Breast epithelium (tissue), 3 donors: ENCODE results near the gene FEN1.

ENCODE experiments used
- POLR2AphosphoS5 ChIP-seq, 3 donors: sonication (generic); formaldehyde crosslinking; IDR thresholded peaks; one replicate each; pipeline ENCODE4 v1.6.1; 2017; ENCODE audit warnings: antibody characterized with exemption in 3 of 3
- TF ChIP-seq, protein P1 (sequence below), 3 donors: fragments of 450-650 bp; IDR thresholded peaks; one replicate each; pipeline ENCODE4 v1.5.1; 2016 to 2017; ENCODE audit warnings: antibody characterized with exemption in 3 of 3, mild to moderate bottlenecking in 3 of 3, moderate library complexity in 3 of 3

DNA sequence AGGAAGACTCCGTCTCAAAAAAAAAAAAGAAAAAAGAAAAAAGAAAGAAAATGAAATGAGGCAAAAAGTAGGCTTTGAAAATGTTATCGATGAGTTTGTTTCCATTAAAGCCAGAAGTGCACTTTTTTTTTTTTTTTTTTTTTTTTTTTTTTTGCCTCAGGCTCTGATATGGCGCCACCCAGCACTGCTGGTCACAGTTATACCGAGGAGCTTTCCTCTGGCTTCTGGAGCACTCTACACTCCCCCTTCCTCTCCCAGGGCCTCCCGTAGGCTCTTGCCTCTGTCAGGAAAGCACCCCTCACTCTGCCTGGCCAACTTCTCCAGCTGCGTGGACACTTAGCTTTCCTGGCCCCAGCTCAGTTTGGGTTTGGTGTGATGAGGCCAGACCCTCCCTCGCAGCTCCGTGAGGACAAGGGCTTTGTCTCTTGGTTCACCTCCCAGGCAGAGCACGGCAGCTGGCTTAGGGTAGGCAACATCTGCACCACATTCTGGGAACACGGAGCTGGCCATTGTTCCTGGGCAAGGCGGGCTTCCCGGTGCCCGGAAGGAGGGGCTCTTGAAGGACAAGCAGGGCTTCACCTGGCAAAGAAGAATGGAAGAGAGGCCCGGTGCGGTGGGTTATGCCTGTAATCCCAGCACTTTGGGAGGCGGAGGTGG is 52.3 kb downstream of the FEN1 start:
- no peak for TF ChIP-seq POLR2AphosphoS5 (IDR thresholded peaks at IDR 0.05)
- TF ChIP-seq, protein P1, sequence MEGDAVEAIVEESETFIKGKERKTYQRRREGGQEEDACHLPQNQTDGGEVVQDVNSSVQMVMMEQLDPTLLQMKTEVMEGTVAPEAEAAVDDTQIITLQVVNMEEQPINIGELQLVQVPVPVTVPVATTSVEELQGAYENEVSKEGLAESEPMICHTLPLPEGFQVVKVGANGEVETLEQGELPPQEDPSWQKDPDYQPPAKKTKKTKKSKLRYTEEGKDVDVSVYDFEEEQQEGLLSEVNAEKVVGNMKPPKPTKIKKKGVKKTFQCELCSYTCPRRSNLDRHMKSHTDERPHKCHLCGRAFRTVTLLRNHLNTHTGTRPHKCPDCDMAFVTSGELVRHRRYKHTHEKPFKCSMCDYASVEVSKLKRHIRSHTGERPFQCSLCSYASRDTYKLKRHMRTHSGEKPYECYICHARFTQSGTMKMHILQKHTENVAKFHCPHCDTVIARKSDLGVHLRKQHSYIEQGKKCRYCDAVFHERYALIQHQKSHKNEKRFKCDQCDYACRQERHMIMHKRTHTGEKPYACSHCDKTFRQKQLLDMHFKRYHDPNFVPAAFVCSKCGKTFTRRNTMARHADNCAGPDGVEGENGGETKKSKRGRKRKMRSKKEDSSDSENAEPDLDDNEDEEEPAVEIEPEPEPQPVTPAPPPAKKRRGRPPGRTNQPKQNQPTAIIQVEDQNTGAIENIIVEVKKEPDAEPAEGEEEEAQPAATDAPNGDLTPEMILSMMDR (IDR thresholded peaks at IDR 0.05) = no peak
